IMR-90 (cell line): ENCODE data around the gene ARID4B. TPM values are rescaled to one million over a fixed set of nuclear protein-coding genes. Genes with fewer than 3 reads are reported as not detected.

Source experiments
- ATAC-seq: fragments of 200-7000 bp; cut with Tn5 transposase; 2 replicates; pipeline ENCODE4 v1.9.1; 2020; ENCODE audit warnings: low read depth, mild to moderate bottlenecking, moderate library complexity
- BruUV-seq: library from RNA; stranded (reverse); fragments of 400-500 nt; replicated peaks from 2 replicates; lab custom pipeline; 2021; lab: Mats Ljungman, UMichigan
- CTCF ChIA-PET: fragments of 300-600 bp; formaldehyde crosslinking; extraction: SDS; loops from one replicate; lab custom pipeline; 2021; ENCODE audit warnings: antibody characterized with exemption; lab: Yijun Ruan, JAX
- POLR2A ChIA-PET: fragments of 300-600 bp; sonication (Branson Sonifier 250); formaldehyde crosslinking; loops from one replicate; lab custom pipeline; 2022; ENCODE audit warnings: antibody characterized with exemption; ENCODE audit not compliant: unreplicated experiment; lab: Charles Lee
- DNase-seq: peaks from one replicate; pipeline ENCODE4 v3.0.0; 2013
- H2AFZ ChIP-seq: replicated peaks from 2 replicates; pipeline ENCODE3; 2013; ENCODE audit warnings: low read length, mild to moderate bottlenecking; ENCODE audit not compliant: poor library complexity
- H2AK5ac ChIP-seq: 2 replicates; pipeline ENCODE4 v1.6.1; 2013; ENCODE audit warnings: low read depth, low read length, inconsistent platforms
- H2AK9ac ChIP-seq: replicated peaks from 2 replicates; pipeline ENCODE3; 2013; ENCODE audit warnings: mild to moderate bottlenecking, low read depth, low read length, moderate library complexity; ENCODE audit not compliant: poor library complexity
- H2BK120ac ChIP-seq: 2 replicates; pipeline ENCODE4 v1.6.1; 2013; ENCODE audit warnings: low read depth, low read length, inconsistent platforms
- H2BK15ac ChIP-seq: 3 replicates; pipeline ENCODE4 v1.6.1; 2013; ENCODE audit warnings: low read depth, low read length, inconsistent platforms
- H2BK20ac ChIP-seq: 2 replicates; pipeline ENCODE4 v1.6.1; 2013; ENCODE audit warnings: low read depth, mild to moderate bottlenecking, inconsistent platforms, low read length, moderate library complexity
- H2BK5ac ChIP-seq: 2 replicates; pipeline ENCODE4 v1.6.1; 2013; ENCODE audit warnings: mild to moderate bottlenecking, low read depth, low read length, inconsistent platforms; ENCODE audit not compliant: poor library complexity, severe bottlenecking
- H3K14ac ChIP-seq: replicated peaks from 2 replicates; pipeline ENCODE4 v1.6.1; 2013; ENCODE audit warnings: low read depth, low read length, inconsistent platforms
- H3K18ac ChIP-seq: 2 replicates; pipeline ENCODE4 v1.6.1; 2013; ENCODE audit warnings: low read depth, low read length, control low read depth
- H3K23ac ChIP-seq: 2 replicates; pipeline ENCODE4 v1.6.1; 2013; ENCODE audit warnings: low read depth, low read length, inconsistent platforms
- H3K27ac ChIP-seq: 2 replicates; pipeline ENCODE4 v1.5.1; 2013; ENCODE audit warnings: mild to moderate bottlenecking, control low read depth, low read length; ENCODE audit not compliant: insufficient read depth
- H3K27me3 ChIP-seq: 2 replicates; pipeline ENCODE4 v1.6.1; 2013; ENCODE audit warnings: low read length; ENCODE audit not compliant: control insufficient read depth, insufficient read depth
- H3K36me3 ChIP-seq: 2 replicates; pipeline ENCODE4 v1.6.1; 2013; ENCODE audit warnings: low read length, mixed read lengths; ENCODE audit not compliant: control insufficient read depth, insufficient read depth
- H3K4ac ChIP-seq: 2 replicates; pipeline ENCODE4 v1.6.1; 2013; ENCODE audit warnings: low read depth, low read length, inconsistent platforms
- H3K4me1 ChIP-seq: 2 replicates; pipeline ENCODE4 v1.6.1; 2013; ENCODE audit warnings: low read length, mixed read lengths; ENCODE audit not compliant: control insufficient read depth, insufficient read depth
- H3K4me2 ChIP-seq: 2 replicates; pipeline ENCODE4 v1.6.1; 2013; ENCODE audit warnings: low read depth, mild to moderate bottlenecking, control low read depth, low read length, moderate library complexity
- H3K4me3 ChIP-seq: 2 replicates; pipeline ENCODE4 v1.5.1; 2013; ENCODE audit warnings: low read depth, mild to moderate bottlenecking, control low read depth, low read length, moderate library complexity; ENCODE audit not compliant: insufficient read depth
- H3K56ac ChIP-seq: 2 replicates; pipeline ENCODE4 v1.6.1; 2013; ENCODE audit warnings: low read length, inconsistent platforms; ENCODE audit not compliant: insufficient read depth; ENCODE audit errors: extremely low read depth
- H3K79me1 ChIP-seq, 2 experiments: 2 replicates each; pipeline ENCODE4 v1.6.1; 2013; ENCODE audit warnings: low read length in 2 of 2, inconsistent platforms in 1 of 2, low read depth in 1 of 2
- H3K9ac ChIP-seq: 2 replicates; pipeline ENCODE4 v1.6.1; 2013; ENCODE audit warnings: low read depth, low read length, control low read depth
- H3K9me1 ChIP-seq: 2 replicates; pipeline ENCODE4 v1.6.1; 2013; ENCODE audit warnings: low read length, inconsistent platforms; ENCODE audit not compliant: insufficient read depth
- H3K9me3 ChIP-seq: 2 replicates; pipeline ENCODE4 v1.6.1; 2013; ENCODE audit warnings: low read length; ENCODE audit not compliant: control insufficient read depth, insufficient read depth
- H4K20me1 ChIP-seq: 2 replicates; pipeline ENCODE4 v1.6.1; 2013; ENCODE audit warnings: low read length, inconsistent platforms; ENCODE audit not compliant: insufficient read depth
- H4K5ac ChIP-seq: 2 replicates; pipeline ENCODE4 v1.6.1; 2013; ENCODE audit warnings: mild to moderate bottlenecking, low read depth, low read length, control low read depth
- H4K8ac ChIP-seq, 2 experiments: 2 replicates each; pipeline ENCODE4 v1.6.1; 2013; ENCODE audit warnings: low read depth in 2 of 2, low read length in 2 of 2, control low read depth in 1 of 2, inconsistent platforms in 1 of 2
- H4K91ac ChIP-seq: 2 replicates; pipeline ENCODE4 v1.6.1; 2013; ENCODE audit warnings: low read depth, low read length, inconsistent platforms; ENCODE audit not compliant: insufficient read depth
- FOS ChIP-seq: fragments of 150-350 bp; IDR thresholded peaks from 2 replicates; pipeline ENCODE4 v1.6.1; 2016; ENCODE audit warnings: low read depth, low read length
- WGBS, 2 experiments: methylation state at CpG; one replicate each; pipeline versions ENCODE4 v1.1.5 to v1.1.7; 2013; ENCODE audit warnings: missing lambda C conversion rate in 2 of 2; ENCODE audit not compliant: insufficient read length in 1 of 2; ENCODE audit errors: extremely low coverage in 2 of 2; 5-methylcytosine and 5-hydroxymethylcytosine counted together
- dilution Hi-C: fragments of 300-500 bp; cut with HindIII; formaldehyde crosslinking; loops from one replicate; pipeline ENCODE4 v1.14.3; 2018; ENCODE audit warnings: low sequenced_read_pairs; ENCODE audit not compliant: unreplicated experiment
- in situ Hi-C: fragments of 300-500 bp; cut with MboI; formaldehyde crosslinking; loops from 3 replicates; pipeline ENCODE4 v1.14.3; 2019; ENCODE audit warnings: low sequenced_read_pairs, inconsistent platforms, mixed read lengths
- intact Hi-C: fragments of 100-400 bp; cut with micrococcal nuclease; formaldehyde crosslinking; loops from 2 replicates; pipeline ENCODE4 v1.10.0; 2022
- polyA plus RNA-seq, 3 experiments: library from polyadenylated mRNA; depleted of rRNA; stranded (reverse); fragments of >200 nt; gene quantifications; 2 replicates each; pipeline ENCODE4 v1.2.3, GENCODE V29; 2012; ENCODE audit warnings: low replicate concordance in 1 of 3
- total RNA-seq: library from RNA; depleted of rRNA; stranded (reverse); fragments of >200 nt; gene quantifications from 2 replicates; pipeline ENCODE4 v1.2.3, GENCODE V29; 2012

Gene ARID4B
- total and polyA plus RNA-seq, 2 of the 4 experiments (the other 2 are of a cell fraction): 8.5 to 16.0 TPM

DNA sequence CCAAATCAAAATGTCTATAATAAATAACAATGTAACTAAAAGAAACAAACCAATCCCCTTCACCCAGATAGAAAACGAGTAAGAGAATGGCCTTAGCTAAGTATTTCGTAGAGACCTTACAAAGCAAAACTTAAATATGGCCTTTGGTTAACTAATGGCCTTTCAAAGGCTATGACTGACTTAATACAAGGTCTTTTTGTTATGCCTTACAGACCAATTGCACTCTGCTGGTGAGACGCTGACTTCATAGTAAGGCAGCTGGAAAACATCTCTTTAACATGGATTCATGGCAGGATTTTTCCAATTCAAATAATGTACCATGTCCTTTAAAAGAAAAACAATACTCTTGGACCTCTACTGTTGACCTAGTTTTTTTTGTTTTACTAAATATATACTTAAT, 23.5 kb upstream of the ARID4B start:
- H3K14ac ChIP-seq: no peak overlapping the region
- H2BK5ac ChIP-seq: no peak overlapping the region
- H2BK120ac ChIP-seq: no peak overlapping the region
- no peak overlapping the region for H3K23ac ChIP-seq
- DNase-seq: no peak
- H4K20me1 ChIP-seq: no peaks in the 10 kb centered on the region
- no peak overlapping the region for H3K27ac ChIP-seq
- no peak overlapping the region for H3K9ac ChIP-seq
- no peak overlapping the region for H2BK20ac ChIP-seq
- H3K79me1 ChIP-seq: no peaks in the 10 kb centered on the region
- H4K91ac ChIP-seq: no peak overlapping the region
- WGBS, 2 experiments: no CpG with 5 or more reads among the region's 3 CpGs
- H4K8ac ChIP-seq: no peak overlapping the region
- H3K36me3 ChIP-seq: no peaks in the 10 kb centered on the region
- no peak overlapping the region for H2BK15ac ChIP-seq
- ATAC-seq: no peak
- in situ Hi-C loops: no loop called here
- no peak for TF ChIP-seq FOS
- no peak overlapping the region for H2AFZ ChIP-seq
- H3K4me3 ChIP-seq: no peak overlapping the region
- H3K56ac ChIP-seq: no peak overlapping the region
- no TSS peak for BruUV-seq
- no peaks in the 10 kb centered on the region for H3K9me3 ChIP-seq
- H3K9me1 ChIP-seq: no peaks in the 10 kb centered on the region
- no peak overlapping the region for H4K5ac ChIP-seq
- CTCF ChIA-PET: no interaction called here
- H2AK9ac ChIP-seq: no peak overlapping the region
- H3K4me1 ChIP-seq: no peaks in the 10 kb centered on the region
- POLR2A ChIA-PET: no interaction called here
- dilution Hi-C loops: no loop called here
- no peak overlapping the region for H3K4me2 ChIP-seq
- no peak overlapping the region for H2AK5ac ChIP-seq
- H3K18ac ChIP-seq: no peak overlapping the region
- H3K4ac ChIP-seq: no peak overlapping the region
- intact Hi-C loops: no loop called here
- H3K27me3 ChIP-seq: no peaks in the 10 kb centered on the region
